ENCODE measurements around the gene ADGRG6.
"Not testable (repeated sequence)": the region's sequence is repeated elsewhere in the genome, so short reads cannot be mapped to it uniquely, and the experiment has no call there.

The ADGRG6 gene

GRCh38 chr6:142416179-142416578 is 114.4 kb downstream of the ADGRG6 start:
- no peak for DNase-seq

- DNase-seq: no peak
Measured at GRCh38 chr6:142416686-142417085, 114.9 kb downstream of the ADGRG6 start.

GRCh38 chr6:142417331-142417750 is 115.5 kb downstream of the ADGRG6 start:
- DNase-seq: no peak

GRCh38 chr6:142419071-142419470 is 117.3 kb downstream of the ADGRG6 start:
- no peak for DNase-seq

GRCh38 chr6:142420802-142421201 is 119.0 kb downstream of the ADGRG6 start:
- no peak for DNase-seq

- no peak for DNase-seq
Measured at GRCh38 chr6:142421285-142422117, 119.7 kb downstream of the ADGRG6 start.

GRCh38 chr6:142426444-142427132 is 124.8 kb downstream of the ADGRG6 start:
- DNase-seq: not testable (repeated sequence)

GRCh38 chr6:142428468-142428867 is 126.7 kb downstream of the ADGRG6 start:
- DNase-seq: not testable (repeated sequence)

GRCh38 chr6:142429195-142429594 is 127.4 kb downstream of the ADGRG6 start:
- no peak for DNase-seq

GRCh38 chr6:142433419-142433818 is 131.6 kb downstream of the ADGRG6 start:
- DNase-seq: no peak

- DNase-seq: no peak
Measured at GRCh38 chr6:142438898-142439297, 137.1 kb downstream of the ADGRG6 start.

- DNase-seq: no peak
Measured at GRCh38 chr6:142440600-142441293, 138.9 kb downstream of the ADGRG6 start.

- no peak for DNase-seq
Measured at GRCh38 chr6:142441716-142442115, 139.9 kb downstream of the ADGRG6 start.

GRCh38 chr6:142443102-142443501 is 141.3 kb downstream of the ADGRG6 start:
- no peak for DNase-seq

GRCh38 chr6:142443532-142443931 is 141.7 kb downstream of the ADGRG6 start:
- no peak for DNase-seq

- no peak for DNase-seq
Measured at GRCh38 chr6:142444376-142444775, 142.6 kb downstream of the ADGRG6 start.

- no peak for DNase-seq
Measured at GRCh38 chr6:142444881-142445301, 143.1 kb downstream of the ADGRG6 start.

- DNase-seq: no peak
Measured at GRCh38 chr6:142446168-142446567, 144.4 kb downstream of the ADGRG6 start.

- DNase-seq: no peak
Measured at GRCh38 chr6:142446576-142446975, 144.8 kb downstream of the ADGRG6 start.

- DNase-seq: no peak
Measured at GRCh38 chr6:142448091-142448729, 146.4 kb downstream of the ADGRG6 start.

- not testable (repeated sequence) for DNase-seq
Measured at GRCh38 chr6:142450856-142451255, 149.0 kb downstream of the ADGRG6 start.

GRCh38 chr6:142452993-142453392 is 151.2 kb downstream of the ADGRG6 start:
- DNase-seq: no peak

GRCh38 chr6:142454196-142454595 is 152.4 kb downstream of the ADGRG6 start:
- not testable (repeated sequence) for DNase-seq
